ENCODE measurements around the gene IL1RN.

- TF ChIP-seq GABPA (IDR thresholded peaks at IDR 0.05; ENCODE audit: borderline replicate concordance, insufficient read depth, low read length): no peak
- TF ChIP-seq CTCF (IDR thresholded peaks at IDR 0.05; ENCODE audit: control extremely low read depth in 1 of 3, insufficient read depth in 1 of 3, low read depth in 1 of 3, low read length in 3 of 3): no peak
- no peak for TF ChIP-seq POLR2A (IDR thresholded peaks at IDR 0.05; ENCODE audit: control extremely low read depth in 1 of 2, low read depth in 2 of 2, low read length in 2 of 2)
- TF ChIP-seq POLR2AphosphoS5 (IDR thresholded peaks at IDR 0.05; ENCODE audit: low read depth, low read length): no peak
- no peak for TF ChIP-seq MAX (IDR thresholded peaks at IDR 0.05)
- TF ChIP-seq SUZ12 (IDR thresholded peaks at IDR 0.05; ENCODE audit: low read length): no peak
- TF ChIP-seq TEAD4 (IDR thresholded peaks at IDR 0.05; ENCODE audit: low read depth, low read length): no peak
- TF ChIP-seq ATF2 (IDR thresholded peaks at IDR 0.05; ENCODE audit: low read length): no peak
- TF ChIP-seq EGR1 (IDR thresholded peaks at IDR 0.05; ENCODE audit: borderline replicate concordance, low read depth, low read length): no peak
- no peak for TF ChIP-seq CHD2 (IDR thresholded peaks at IDR 0.05; ENCODE audit: low read length)
- TF ChIP-seq RNF2 (IDR thresholded peaks at IDR 0.05; ENCODE audit: borderline replicate concordance, low read depth, low read length, missing control alignments, poor library complexity, severe bottlenecking): no peak
- TF ChIP-seq GTF2F1 (IDR thresholded peaks at IDR 0.05; ENCODE audit: borderline replicate concordance, low read depth, low read length): no peak
- no peak for TF ChIP-seq HDAC2 (IDR thresholded peaks at IDR 0.05; ENCODE audit: borderline replicate concordance in 1 of 2, low read depth in 2 of 2, low read length in 2 of 2)
Observed at GRCh38 chr2:113091231-113091896, 36.0 kb upstream of the IL1RN start.

Data from H1 (cell line).